Panc1 (cell line): ENCODE data around the gene UBA1.

Source experiments
- REST ChIP-seq, 2 experiments: IDR thresholded peaks; 2 replicates each; pipeline ENCODE4 v1.6.1; 2011 to 2012; ENCODE audit warnings: low read depth in 2 of 2, control low read depth in 1 of 2, low read length in 1 of 2, mild to moderate bottlenecking in 1 of 2, moderate library complexity in 1 of 2; ENCODE audit not compliant: insufficient read depth in 1 of 2
- SIN3A ChIP-seq: IDR thresholded peaks from 2 replicates; pipeline ENCODE4 v1.6.1; 2012; ENCODE audit warnings: low read depth, mild to moderate bottlenecking, low read length, moderate library complexity, borderline replicate concordance; ENCODE audit not compliant: insufficient read depth
- TF ChIP-seq, protein P1 (sequence below): fragments of 450-650 bp; IDR thresholded peaks from 2 replicates; pipeline ENCODE4 v1.5.1; 2017; ENCODE audit warnings: mild to moderate bottlenecking

DNA sequence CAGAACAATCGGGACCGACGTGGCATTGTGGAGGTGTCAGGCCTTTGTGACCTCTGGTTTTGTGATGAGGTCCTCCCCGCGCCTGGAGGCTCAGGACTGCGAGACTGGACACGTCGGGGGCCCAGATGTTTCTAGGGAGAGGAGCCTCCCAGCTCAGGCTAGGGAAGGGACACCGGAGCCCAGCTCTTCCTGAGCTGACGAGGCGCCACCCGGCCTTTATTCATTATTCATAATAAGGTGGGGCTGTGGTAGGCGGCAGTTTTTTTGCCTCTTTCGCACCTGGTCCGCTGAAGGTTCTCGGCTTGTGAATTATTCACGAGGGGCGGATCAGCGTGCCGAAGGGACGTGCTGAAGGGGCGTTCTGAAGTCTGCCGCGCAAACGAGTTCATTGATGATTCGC lies 2.3 kb upstream of the UBA1 start:
- TF ChIP-seq SIN3A (no peak), REST (IDR thresholded peaks at IDR 0.05; ENCODE audit: insufficient read depth in 1 of 2, low read depth in 2 of 2, low read length in 1 of 2) (no peak)
- TF ChIP-seq, protein P1, sequence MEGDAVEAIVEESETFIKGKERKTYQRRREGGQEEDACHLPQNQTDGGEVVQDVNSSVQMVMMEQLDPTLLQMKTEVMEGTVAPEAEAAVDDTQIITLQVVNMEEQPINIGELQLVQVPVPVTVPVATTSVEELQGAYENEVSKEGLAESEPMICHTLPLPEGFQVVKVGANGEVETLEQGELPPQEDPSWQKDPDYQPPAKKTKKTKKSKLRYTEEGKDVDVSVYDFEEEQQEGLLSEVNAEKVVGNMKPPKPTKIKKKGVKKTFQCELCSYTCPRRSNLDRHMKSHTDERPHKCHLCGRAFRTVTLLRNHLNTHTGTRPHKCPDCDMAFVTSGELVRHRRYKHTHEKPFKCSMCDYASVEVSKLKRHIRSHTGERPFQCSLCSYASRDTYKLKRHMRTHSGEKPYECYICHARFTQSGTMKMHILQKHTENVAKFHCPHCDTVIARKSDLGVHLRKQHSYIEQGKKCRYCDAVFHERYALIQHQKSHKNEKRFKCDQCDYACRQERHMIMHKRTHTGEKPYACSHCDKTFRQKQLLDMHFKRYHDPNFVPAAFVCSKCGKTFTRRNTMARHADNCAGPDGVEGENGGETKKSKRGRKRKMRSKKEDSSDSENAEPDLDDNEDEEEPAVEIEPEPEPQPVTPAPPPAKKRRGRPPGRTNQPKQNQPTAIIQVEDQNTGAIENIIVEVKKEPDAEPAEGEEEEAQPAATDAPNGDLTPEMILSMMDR, result no peak
